Fibroblast of skin of left quadriceps (primary cell): Measurements from ENCODE around the gene PIP4K2C.

ENCODE experiments used
- DNase-seq, 2 experiments: peaks; one replicate each; pipeline ENCODE4 v3.0.0-alpha.2; 2013; ENCODE audit warnings: low read depth in 2 of 2

PIP4K2C gene

DNA sequence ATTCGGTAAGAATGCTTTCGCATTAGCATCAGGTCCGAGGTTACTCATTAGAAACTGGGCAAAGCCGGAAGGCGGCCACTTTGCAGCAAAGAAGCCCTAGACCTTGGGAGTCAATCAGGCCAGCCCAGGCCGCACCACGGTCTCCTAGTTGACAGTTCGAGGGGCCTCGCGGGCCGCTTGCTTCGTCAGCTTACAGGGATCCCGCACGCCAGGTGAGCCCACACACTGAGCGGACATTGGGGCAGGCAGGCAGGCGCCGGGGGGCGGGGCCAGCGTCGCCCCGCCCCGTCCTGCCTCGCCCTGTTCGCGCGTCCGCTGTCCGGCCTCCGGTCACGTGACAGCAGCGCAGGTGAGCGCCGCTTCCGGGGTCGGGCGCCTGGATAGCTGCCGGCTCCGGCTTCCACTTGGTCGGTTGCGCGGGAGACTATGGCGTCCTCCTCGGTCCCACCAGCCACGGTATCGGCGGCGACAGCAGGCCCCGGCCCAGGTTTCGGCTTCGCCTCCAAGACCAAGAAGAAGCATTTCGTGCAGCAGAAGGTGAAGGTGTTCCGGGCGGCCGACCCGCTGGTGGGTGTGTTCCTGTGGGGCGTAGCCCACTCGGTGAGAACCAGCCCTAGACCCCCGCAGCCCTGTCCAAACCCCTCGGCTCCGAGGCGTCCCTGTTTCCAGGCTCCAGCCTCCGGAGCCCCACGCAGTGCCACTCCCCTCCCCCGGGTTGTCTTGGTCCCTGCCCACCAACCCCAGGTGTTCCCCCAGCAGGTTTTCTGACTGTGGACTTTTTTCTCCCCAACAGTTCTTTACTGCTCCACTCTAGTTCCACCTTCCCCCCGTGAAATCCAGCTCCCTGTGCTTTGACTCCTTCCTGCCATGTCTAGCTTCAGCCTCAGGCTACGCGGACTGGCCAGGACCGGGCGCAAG, at the start of gene PIP4K2C:
Gene PIP4K2C (plus strand): TSS at position 329 of the 918 bp plus-strand sequence. CDS start 98 bp downstream, at position 427.
- DNase-seq, result no peak

DNA sequence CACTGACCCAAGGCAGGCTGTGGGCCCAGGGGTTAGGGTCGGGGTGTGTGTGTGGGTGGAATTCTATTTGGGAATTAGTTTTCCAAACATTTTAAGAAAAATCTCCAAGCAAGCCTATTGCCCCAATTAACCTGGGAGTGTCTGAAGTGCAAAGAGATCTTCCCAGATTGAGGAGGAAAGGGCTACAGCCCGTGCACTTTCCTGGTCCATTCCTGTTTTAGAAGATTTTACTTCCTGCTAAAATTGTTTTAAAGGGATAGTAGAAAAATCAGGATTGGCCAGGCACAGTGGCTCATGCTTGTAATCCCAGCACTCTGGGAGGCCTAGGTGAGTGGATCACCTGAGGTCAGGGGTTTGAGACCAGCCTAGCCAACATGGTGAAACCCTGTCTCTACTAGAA, 49.3 kb upstream of the PIP4K2C start:
- no peak for DNase-seq

DNA sequence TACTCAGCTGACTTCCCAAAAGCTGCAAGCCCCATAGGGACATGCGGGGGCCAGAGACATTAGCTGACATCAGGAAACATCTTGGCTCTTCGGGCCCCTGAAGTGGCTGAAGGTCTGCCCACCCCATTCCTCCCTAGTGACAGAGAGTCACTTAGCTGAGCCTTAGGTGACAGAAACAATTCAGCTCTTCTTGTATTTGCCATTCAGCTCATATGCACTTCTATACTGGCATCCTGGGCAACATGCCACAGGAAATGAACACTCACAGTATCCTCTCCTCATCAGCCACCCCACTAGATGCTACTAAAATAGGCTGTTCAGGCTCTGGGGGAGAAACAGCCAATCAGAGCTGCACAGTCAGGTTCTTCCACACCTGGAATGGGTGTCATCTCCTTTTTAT, 47.4 kb upstream of the PIP4K2C start:
- DNase-seq, result no peak

DNA sequence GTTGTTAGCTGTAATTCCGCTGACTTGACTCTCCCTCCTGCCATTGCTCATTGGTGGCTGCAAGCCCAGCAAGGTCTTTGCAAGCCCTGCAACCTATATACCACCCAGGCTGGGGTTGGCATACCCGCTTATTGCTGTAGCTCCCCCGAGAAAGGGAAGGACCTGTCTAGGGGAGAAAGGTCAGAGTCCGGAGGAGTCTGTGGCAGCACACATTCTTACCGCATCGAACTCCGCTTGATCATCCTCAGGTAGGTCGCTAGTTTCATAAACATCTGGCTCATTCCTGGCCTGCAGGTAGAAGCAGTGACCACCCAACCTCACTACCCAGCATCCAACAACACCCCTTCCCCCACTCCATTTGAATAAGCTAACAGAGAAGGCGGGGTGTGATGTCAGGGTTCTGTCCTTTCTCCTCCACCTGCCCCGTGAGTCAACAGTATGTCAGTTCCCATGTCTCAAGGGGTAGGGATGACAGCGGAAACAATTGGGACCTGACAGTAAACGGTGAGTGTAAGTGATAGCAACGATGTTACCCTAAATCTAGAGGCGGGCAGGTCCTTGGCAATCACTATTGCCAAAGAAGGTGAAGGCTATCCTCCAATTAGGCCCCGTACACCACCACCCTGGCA, 45.1 kb upstream of the PIP4K2C start:
- no peak for DNase-seq

DNA sequence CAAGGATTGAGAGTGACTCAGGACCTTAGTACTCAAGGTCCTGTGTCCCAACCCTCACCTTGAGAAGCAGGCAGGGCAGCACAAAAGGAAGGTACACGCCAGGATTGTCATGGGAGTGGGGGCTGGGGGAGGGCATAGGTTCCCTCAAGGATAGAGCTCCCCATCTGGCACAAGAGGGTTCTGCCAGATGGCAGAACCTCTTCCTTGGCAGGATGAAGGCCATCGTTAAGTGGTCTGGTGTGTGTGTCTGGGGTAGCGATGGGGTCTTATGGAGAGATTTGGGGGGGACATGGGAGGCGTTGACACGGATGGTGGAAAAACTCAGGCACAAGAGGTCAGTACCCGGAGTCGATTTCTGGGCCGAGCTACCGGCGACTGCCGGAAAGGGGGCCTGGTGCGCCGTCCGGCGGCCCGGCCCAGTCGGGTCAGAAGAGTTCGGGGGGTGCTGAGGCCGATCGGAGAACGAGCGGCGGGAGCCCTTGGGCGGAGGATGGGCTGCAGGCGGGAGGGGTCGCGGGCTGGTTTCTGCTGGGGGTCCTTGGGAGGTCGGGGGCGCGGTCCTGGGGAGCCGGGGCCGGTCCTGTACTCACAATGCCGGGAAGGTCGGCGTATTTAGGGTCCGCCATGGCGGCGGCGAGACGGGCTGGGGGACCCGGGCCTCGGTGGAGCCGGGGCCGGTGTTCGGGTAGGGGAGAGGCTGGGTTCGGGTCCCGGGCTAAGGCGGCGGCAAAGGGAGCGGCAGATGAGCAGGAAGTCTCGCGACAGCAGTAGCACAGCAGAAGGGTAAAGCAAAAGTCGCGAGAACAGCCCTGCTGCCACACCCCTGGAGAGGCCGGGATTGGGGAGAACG, 44.3 kb upstream of the PIP4K2C start, which contains the start of gene DCTN2:
Gene DCTN2 (minus strand): TSS at position 755 of the 850 bp plus-strand sequence. CDS start 129 bp downstream, at position 626.
- DNase-seq, result peak; percentile 94

DNA sequence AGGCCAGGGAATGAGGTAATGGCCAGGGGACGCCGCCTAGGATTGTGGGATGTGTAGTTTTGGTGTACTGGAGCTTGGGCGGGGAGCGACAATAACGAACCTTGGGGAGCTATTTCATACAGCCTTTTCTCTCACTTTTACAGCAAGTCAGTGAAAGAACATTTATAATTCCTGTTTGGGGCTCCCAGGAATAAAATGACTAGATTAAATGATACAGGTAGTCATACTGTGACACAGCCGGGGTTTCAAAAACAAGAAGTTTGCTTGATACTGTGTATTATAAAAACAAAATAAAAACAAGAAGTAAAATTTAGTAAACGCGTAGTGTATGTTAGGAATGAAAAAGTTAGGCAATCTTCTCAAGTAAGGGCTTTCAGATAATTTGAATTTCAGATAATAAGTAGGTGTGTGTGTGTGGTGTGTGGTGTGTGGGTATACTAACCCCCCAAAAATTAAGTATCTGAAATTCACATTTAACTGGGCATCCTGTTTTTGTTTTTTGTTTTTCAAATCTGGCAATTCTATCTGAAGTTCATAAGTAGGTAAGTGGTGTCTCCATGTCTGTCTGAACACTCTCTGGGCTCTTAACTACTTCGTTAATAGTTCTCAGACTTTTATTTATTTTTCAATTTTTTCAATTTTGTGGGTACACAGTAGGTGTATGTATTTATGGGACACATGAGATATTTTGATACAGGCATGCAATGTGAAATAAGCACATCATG, 43.5 kb upstream of the PIP4K2C start:
- no peak for DNase-seq

DNA sequence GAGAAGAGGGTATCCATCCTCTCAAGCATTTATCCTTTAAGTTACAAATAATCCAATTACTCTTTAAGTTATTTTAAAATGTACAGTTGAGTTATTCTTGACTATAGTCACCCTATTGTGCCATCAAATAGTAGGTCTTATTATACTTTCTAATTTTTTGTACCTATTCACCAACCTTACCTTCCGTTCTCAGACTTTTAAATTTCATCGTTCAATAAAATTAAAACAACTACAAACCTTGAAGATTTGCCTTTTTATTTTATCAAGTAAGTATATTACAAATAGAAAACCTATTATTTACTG, 43.0 kb upstream of the PIP4K2C start:
- DNase-seq, result no peak

DNA sequence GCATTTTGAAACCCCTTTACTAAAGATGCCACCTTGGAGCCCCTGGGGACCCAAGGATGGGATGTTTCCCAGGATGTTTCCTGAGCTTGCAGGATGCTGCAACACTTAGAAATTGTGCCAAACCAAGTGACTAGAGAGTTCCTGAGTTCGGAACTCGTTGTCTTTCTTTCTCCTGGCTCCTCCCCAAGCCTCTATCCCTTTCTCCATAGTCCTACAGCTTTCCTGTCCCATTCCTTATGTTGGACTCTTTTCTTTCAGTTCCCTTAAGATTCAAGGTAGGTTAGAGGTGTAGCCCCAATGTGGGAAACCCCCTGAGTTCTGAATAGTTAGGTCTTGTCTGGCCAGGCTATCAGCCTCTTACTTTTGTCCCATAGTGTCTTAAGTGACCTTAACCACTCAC, 42.5 kb upstream of the PIP4K2C start:
- no peak for DNase-seq

DNA sequence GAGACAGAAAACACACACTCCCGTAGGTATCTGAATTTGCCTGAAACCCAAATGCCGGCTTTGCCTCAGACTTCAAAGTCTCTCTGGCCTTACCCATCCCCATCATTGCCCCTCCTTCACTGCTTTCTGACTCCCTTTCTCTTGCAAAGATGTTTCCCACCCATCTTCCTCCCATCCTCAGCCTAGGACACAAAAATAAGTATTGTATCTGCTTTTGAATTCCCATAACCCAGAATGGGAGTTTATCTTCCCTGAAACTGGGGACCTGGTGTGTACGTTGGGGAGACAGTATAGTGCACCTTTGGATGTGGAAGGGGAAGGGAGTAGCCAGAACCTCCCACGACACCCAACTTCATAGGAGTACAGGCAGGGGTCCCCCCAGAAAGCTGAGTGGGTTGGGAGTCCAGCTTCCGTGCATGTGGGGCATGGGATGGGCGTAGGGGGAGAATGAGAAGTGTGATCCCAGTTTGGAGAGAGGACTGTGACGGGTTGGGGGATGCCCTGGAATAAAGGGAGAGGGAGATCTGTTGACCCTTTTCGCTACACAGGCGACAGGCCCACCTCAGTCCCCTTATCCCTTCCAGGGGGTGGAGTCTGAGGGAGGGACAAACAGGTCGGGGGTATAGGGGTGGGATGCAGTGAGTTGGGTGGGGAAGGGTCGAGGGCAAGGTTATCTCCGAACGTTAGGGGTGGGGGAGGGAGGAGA, 41.6 kb upstream of the PIP4K2C start:
- no peak for DNase-seq

DNA sequence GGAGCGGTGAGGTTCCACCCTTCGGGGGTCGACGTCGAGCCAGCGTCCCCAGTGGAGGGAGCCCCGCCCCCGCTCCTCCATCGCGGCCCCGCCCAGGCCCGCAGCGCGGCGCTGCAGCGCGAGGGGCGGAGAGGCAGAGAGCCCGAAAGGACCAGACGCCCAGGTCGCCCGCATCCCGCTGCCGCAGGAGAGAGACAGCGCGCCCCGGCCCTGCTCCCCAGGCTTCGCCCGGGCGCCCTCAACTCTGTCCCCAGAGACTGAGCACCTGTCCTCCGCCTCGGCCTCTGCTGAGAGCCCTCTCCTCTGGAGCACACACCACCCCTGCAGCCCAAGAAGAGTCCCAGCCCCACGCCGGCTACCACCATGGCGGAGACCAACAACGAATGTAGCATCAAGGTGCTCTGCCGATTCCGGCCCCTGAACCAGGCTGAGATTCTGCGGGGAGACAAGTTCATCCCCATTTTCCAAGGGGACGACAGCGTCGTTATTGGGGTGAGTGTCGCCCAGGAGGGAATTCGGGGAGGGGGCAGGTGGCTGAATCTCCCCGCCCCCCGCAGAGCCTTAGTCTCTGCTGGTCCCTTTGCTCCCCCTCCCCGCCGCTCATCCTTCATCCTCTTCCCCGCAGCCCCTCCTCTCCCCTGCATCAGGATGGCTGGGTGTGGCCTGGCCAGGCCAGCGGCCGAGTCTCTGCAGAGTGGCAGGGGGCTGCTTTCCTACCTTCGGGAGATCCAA, 40.9 kb upstream of the PIP4K2C start, which contains the start of gene KIF5A:
Gene KIF5A (plus strand): TSS at position 136 of the 732 bp plus-strand sequence. CDS start 228 bp downstream, at position 364.
- DNase-seq, result no peak

DNA sequence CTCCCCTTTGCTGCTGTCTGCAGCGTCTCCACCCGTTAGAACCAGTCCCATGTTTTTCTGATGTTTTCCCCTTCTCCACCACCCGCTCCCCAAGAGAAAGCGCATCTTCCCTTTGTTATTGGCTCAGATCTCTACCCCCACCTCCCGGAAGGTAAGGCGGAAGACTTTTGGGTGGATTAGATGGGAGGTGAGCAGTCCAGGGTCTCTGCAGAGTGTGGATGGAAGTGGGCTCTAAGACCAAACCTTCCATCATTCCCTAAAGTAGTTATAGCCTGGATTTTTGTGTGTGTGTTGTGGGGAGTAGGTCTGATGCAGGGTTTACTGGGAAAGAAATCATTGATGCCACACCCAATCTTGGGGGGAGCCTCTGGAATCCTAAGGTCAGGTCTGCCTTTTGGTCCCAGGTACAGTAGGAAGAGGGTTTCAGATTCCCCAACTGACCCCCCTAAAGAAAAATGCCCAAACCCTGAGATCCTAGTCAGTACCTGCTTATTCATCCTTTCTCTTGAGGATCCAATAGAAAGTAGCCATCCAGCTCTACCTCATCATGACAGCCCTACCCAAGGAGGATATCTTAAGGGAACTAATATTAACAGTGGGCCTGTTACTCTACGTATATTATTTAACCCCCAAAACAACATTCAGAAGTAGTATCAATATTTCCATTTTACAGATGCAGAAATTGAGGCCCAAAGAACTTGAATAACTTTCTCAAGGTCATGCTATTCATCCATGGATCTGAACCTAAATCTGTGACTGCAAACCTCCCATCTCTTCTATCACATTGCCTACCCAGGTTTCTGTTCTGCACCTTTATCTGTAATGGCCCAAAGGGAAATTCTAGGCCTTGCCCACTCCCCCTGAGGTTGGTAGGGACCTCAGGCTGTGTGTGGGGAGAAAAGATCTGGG, 40.1 kb upstream of the PIP4K2C start:
- no peak for DNase-seq

DNA sequence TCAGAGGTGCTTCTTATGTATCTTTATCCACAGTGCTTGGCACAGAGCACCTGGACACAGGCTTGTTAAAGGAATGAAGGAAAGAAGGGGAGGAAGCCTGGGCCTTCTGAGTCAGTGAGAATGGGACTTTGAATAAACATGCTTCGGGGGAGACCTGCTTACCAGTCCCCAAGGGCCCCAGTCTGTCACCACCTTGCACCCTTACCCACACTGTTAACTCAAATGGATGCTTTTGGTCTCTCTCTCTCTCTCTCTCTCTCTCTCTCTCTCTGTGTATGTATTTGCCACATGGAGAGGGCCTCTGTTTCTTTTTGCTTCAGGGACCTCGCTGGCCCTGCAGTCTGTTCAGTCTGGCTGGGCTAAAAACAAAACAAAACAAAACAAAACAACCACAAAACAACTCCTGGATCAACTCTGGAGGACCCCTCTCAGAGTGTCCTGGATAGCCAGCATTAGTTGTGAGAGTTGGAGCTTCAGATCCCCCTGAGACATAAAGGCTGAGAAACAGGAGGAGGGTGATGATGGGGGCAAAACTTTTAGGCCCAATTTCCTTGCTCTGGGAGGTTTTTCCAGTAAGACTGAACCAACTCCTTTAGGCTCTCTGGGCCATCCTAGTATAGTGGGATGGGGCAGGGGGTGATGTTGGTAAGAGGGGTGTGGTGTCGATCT, 39.2 kb upstream of the PIP4K2C start:
- no peak for DNase-seq

DNA sequence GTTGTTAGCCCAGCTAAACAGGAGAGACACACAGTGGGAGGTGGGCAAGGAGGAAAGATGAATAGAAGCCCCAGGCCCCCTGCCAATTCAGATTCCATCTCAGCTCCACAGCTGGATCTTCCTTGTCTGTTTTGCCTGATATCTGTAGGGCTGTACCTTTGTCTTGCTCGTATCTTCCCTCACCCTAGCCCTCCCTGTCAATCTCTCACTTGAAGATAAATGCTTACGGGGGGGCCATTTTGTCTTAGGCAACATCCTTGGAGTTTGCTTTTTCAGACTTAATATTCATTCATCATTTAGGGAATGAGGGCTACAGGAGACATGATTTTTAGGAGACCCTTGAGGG, 38.7 kb upstream of the PIP4K2C start:
- no peak for DNase-seq

DNA sequence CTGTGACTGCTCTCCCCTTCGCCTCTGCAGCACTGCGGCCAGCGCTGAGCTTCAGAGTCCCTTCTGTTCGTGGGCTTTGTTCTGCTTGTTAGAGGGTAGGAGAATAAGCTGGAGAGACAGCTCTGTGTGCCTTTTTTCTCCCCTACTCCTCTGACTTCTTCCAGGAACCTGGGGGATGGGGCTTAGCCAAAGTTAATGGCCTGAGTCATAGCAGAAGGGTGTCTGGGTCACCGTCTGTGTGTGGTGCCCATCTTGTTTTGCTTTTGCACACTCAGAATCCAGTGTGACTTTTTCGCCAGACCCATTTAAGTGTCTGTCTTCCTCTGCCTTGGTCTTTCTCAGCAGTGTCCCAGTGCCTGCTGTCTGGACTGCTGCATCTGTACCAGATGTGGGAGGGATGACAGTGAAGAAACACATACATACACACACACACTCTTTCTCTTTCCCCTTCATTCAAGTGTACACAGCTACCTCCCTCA, 38.1 kb upstream of the PIP4K2C start:
- DNase-seq, result no peak

DNA sequence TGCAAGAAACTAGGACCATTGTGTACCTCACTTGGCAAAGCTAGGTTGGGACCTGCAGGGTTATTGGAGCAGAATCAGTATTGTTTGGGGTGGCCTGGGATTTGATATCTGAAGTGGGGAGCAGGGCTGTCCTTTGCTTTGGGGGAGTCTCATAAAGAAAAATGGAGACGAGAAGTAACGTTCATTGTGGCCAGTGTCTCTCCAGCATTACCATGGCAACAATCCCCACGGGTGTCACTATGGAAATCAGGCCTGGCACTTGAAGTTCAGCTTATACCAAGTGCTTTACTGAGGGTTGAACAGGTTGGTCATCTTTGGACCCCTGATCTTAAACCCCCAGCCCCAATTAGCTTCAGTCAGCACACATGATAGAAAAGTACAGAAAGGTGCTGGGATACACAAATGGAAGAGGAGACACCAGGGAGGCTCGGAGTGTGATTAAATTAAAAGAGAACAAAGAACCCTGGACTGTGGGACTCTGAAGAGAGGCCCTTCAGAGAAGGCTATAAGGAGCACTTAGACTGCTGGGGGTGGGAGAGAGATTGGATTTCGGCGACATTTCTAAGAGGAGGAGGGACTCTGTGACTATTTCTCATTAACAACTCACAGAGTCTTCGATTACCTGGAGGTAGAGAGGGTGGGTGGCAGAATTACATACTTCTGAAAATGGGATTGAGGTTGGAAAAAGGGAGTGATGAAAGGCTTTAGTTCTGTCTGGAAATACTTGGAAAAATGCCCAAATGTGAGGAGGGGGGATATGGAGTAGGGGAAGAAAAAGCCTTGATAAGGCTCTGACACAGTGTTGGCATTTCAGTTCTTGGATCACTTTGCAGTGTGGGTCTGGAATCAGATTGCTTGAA, 37.4 kb upstream of the PIP4K2C start:
- DNase-seq, result no peak

DNA sequence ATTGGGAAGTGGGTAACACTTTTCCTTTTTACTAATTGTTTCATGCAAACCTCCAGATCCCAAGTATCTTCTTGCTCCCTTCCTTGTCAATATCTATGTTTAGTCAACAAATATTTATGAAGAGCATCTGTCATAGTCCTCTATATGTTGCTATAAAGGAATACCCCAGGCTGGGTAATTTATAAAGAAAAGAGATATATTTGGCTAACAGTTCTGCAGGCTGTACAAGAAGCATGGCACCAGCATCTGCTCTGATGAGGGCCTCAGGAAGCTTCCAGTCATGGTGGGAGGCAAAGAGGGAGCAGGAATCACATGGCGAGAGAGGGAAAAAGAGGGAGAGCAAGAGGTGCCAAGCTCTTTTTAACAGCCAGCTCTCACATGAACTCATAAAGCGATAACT, 36.5 kb upstream of the PIP4K2C start:
- DNase-seq, result no peak

DNA sequence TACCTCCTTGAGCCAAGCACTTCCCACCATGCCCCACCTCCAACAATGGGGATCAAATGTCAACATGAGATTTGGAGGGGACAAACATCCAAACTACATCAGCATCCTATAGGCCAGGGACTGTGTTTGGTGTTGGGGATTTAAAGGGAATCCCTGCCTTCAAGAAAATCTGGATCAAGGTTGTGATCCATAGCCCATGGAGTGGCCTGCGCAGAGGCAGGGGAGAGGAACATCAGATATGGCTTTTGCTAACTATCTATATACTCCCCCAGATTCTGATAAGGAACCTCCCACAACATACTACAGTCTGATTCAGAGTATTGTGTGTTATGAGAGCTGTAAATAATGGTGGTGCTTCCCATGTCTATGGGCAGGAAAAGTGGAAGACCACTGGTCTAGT, 36.1 kb upstream of the PIP4K2C start:
- DNase-seq, result no peak

DNA sequence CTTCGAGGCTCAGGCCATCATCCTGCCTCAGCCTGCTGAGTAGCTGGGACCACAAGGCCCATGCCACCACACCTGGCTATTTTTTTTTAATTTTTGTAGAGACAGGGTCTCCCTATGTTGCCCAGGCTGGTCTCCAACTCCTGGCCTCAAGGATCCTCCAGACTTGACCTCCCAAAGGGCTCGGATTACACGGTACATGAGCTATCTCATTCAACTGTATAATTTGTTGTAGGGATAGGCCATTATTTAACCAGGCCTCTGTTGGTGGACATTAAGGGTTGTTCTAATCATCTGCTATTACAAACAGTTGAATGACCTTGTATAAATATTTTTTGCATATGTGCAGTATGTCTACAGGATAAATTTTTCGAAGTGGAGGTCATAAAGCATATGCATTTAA, 32.1 kb upstream of the PIP4K2C start:
- no peak for DNase-seq
